Prostate gland (tissue), 2 donors: Measurements from ENCODE around the gene HDHD2. TPM values are rescaled to one million over a fixed set of nuclear protein-coding genes. Genes with fewer than 3 reads are reported as not detected.

ENCODE experiments used
- DNase-seq: peaks from one replicate; pipeline ENCODE4 v3.0.0-alpha.2; 2019; ENCODE audit warnings: low spot score
- H3K27ac ChIP-seq, 2 donors: fragments of 200-600 bp; sonication (generic); 2 replicates each; pipeline ENCODE4 v1.5.1; 2017 to 2019
- H3K27me3 ChIP-seq: fragments of 200-600 bp; sonication (generic); replicated peaks from 2 replicates; pipeline ENCODE4 v1.5.1; 2019; ENCODE audit not compliant: insufficient read depth
- H3K36me3 ChIP-seq, 2 donors: fragments of 200-600 bp; sonication (generic); 1 replicate in 1 of 2; 2 replicates in 1 of 2; pipeline versions ENCODE4 v1.5.1 to v1.8.1; 2017 to 2019
- H3K4me1 ChIP-seq: fragments of 200-600 bp; sonication (generic); replicated peaks from 2 replicates; pipeline ENCODE4 v1.5.1; 2019
- H3K4me3 ChIP-seq, 2 donors: fragments of 200-600 bp; sonication (generic); 2 replicates each; pipeline ENCODE4 v1.5.1; 2017 to 2019
- H3K9me3 ChIP-seq: fragments of 200-600 bp; sonication (generic); 2 replicates; pipeline ENCODE4 v1.5.1; 2017
- CTCF ChIP-seq, 4 experiments: fragments of 200-600 bp in 2 of 4; fragments of 450-650 bp in 2 of 4; sonication (generic) in 2 of 4; IDR thresholded peaks; 1 replicate in 3 of 4; 2 replicates in 1 of 4; pipeline ENCODE4 v1.5.1; 2016 to 2019; ENCODE audit warnings: antibody characterized with exemption in 4 of 4, mild to moderate bottlenecking in 2 of 4, moderate library complexity in 2 of 4
- POLR2A ChIP-seq: fragments of 450-650 bp; IDR thresholded peaks from one replicate; pipeline ENCODE4 v1.6.1; 2016; ENCODE audit warnings: antibody characterized with exemption, mild to moderate bottlenecking
- POLR2AphosphoS5 ChIP-seq: sonication (generic); formaldehyde crosslinking; IDR thresholded peaks from one replicate; pipeline ENCODE4 v1.6.1; 2017; ENCODE audit warnings: antibody characterized with exemption
- WGBS: methylation state at CpG from one replicate; pipeline ENCODE4 v1.1.5; 2018; 5-methylcytosine and 5-hydroxymethylcytosine counted together
- intact Hi-C: fragments of 100-400 bp; cut with DNase I; formaldehyde crosslinking; loops from one replicate; pipeline ENCODE4 v1.14.2; 2022
- total RNA-seq, 2 donors: library from RNA; depleted of rRNA; stranded (reverse); fragments of >200 nt; gene quantifications; one replicate each; pipeline ENCODE4 v1.1.0, GENCODE V29; 2016

The HDHD2 gene
- total RNA-seq, 2 donors from 2014 or later: 37.3 to 56.3 TPM

DNA sequence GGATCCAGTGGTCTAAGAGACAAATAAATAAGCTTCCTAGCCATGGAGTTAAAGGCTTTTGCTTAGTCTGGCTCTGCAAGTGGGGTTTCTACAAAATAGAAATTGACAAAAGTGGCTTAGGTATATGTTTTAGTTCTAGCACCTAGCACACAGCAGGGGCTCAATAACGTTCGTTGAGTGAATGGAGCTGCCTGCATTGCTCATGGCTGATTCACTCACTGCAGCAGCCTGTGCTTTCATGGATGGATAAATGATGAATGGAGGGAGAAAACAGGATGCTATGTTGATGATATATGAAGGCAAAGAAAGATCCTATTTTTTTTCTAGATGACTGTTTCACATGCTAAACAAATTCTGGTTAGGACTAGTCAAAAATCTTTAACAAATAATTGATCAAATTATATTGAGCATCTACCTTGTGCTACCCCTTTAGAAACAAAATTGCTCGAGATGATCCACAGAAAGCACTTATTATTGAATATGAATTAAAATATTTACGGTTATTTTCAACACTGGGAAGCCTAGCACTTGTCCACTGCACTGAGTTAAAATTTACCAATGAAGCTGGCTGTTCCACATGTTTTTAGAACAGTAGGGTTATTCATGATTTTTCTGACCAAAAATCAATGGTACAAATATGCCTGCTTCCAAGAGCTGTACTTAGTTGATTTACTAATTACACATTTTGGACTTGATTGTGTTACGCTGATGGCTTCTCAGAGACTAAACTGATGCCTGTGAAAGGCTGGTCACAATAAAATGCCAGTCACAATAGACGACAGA lies 39.6 kb downstream of the HDHD2 start:
- no peak for TF ChIP-seq POLR2A
- no peak for TF ChIP-seq POLR2AphosphoS5
- no peak for TF ChIP-seq CTCF (IDR thresholded peaks at IDR 0.05)
- intact Hi-C loops: no loop called here
- no peak for DNase-seq

GRCh38 chr18:47109720-47110119 lies 40.6 kb downstream of the HDHD2 start:
- no peak overlapping the region for H3K4me3 ChIP-seq
- peaks cover 0 to 4% of the 10 kb centered on the region in 2 donors for H3K36me3 ChIP-seq
- DNase-seq: no peak
- no peaks in the 10 kb centered on the region for H3K4me1 ChIP-seq
- no peaks in the 10 kb centered on the region for H3K27me3 ChIP-seq
- intact Hi-C loops: no loop called here
- H3K9me3 ChIP-seq: no peaks in the 10 kb centered on the region
- WGBS: 86% methylated on average over 1 of the region's 1 CpG
- TF ChIP-seq POLR2A (no peak), CTCF (IDR thresholded peaks at IDR 0.05) (no peak), POLR2AphosphoS5 (no peak)
- H3K27ac ChIP-seq: no peak overlapping the region

More for the DNA sequence above, 39.6 kb downstream of the HDHD2 start:
- Histone ChIP-seq H3K36me3 (peaks cover 0 to 4% of the 10 kb centered on the region in 2 donors), H3K27me3 (no peaks in the 10 kb centered on the region), H3K4me1 (no peaks in the 10 kb centered on the region), H3K9me3 (no peaks in the 10 kb centered on the region), H3K27ac (no peak overlapping the region), H3K4me3 (no peak overlapping the region)
- WGBS: 91% methylated on average over 6 of the region's 6 CpGs

DNA sequence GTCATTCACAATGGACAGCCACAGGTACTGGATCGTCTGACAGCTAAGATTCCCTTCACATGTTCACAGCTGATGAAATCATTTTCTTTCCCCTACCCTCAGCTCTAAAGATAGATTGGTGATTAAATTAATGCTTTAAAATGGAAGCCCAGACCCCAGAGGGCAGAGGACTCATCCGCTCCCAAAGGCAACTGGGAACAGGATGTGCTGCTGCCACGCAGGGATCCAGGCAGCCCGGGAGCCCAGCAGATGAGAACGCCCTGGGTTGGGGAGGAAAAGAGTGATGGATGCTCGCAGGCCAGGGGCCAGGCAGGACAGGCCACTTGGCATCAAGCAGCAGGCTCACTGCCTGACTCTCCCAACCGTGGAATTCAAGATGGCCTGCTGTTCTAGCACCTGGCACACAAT lies 41.3 kb downstream of the HDHD2 start:
- peaks cover 0 to 4% of the 10 kb centered on the region in 2 donors for H3K36me3 ChIP-seq
- intact Hi-C loops: no loop called here

GRCh38 chr18:47108373-47108772 lies 41.9 kb downstream of the HDHD2 start:
- intact Hi-C loops: no loop called here
- 87% methylated on average over 3 of the region's 3 CpGs for WGBS
- peaks cover 0 to 4% of the 10 kb centered on the region in 2 donors for H3K36me3 ChIP-seq

More for the DNA sequence above, 41.3 kb downstream of the HDHD2 start:
- WGBS: 90% methylated on average over 7 of the region's 7 CpGs
- no peaks in the 10 kb centered on the region for H3K9me3 ChIP-seq
- no peaks in the 10 kb centered on the region for H3K4me1 ChIP-seq
- no peak for DNase-seq
- TF ChIP-seq CTCF (IDR thresholded peaks at IDR 0.05): no peak
- no peak for TF ChIP-seq POLR2A
- TF ChIP-seq POLR2AphosphoS5: no peak
- no peaks in the 10 kb centered on the region for H3K27me3 ChIP-seq
- H3K4me3 ChIP-seq: no peak overlapping the region
- H3K27ac ChIP-seq: no peak overlapping the region

More at GRCh38 chr18:47108373-47108772, 41.9 kb downstream of the HDHD2 start:
- H3K27me3 ChIP-seq: no peaks in the 10 kb centered on the region
- H3K27ac ChIP-seq: no peak overlapping the region
- TF ChIP-seq POLR2A: no peak
- no peak for TF ChIP-seq POLR2AphosphoS5
- no peak for TF ChIP-seq CTCF (IDR thresholded peaks at IDR 0.05)
- H3K4me1 ChIP-seq: no peaks in the 10 kb centered on the region
- no peak for DNase-seq
- H3K9me3 ChIP-seq: no peaks in the 10 kb centered on the region
- H3K4me3 ChIP-seq: no peak overlapping the region
